Body of pancreas (tissue), 4 donors: Measurements from ENCODE around the gene ZFP2. TPM values are rescaled to one million over a fixed set of nuclear protein-coding genes. Genes with fewer than 3 reads are reported as not detected.
"Not testable (repeated sequence)": the region's sequence is repeated elsewhere in the genome, so short reads cannot be mapped to it uniquely, and the experiment has no call there.

Source experiments
- ATAC-seq: fragments of 150-250 bp; one replicate; pipeline ENCODE4 v1.9.1; 2016
- DNase-seq, 4 donors: peaks; one replicate each; pipeline ENCODE4 v3.0.0-alpha.2; 2019
- H3K27ac ChIP-seq, 4 donors: fragments of 200-600 bp; sonication (generic); 1 replicate in 3 of 4; 2 replicates in 1 of 4; pipeline versions ENCODE4 v1.5.1 to v1.6.1; 2016 to 2019; ENCODE audit warnings: mild to moderate bottlenecking in 1 of 4, mixed read lengths in 1 of 4, moderate library complexity in 1 of 4
- H3K27me3 ChIP-seq, 2 donors: fragments of 200-600 bp; sonication (generic); one replicate each; pipeline ENCODE4 v1.6.0; 2016; ENCODE audit warnings: mild to moderate bottlenecking in 1 of 2
- H3K36me3 ChIP-seq, 2 donors: fragments of 200-600 bp; sonication (generic); replicated peaks in 1 of 2; 2 replicates each; pipeline ENCODE4 v1.5.1; 2016; ENCODE audit warnings: low read depth in 2 of 2; ENCODE audit not compliant: insufficient read depth in 1 of 2
- H3K4me1 ChIP-seq: fragments of 200-600 bp; sonication (generic); one replicate; pipeline ENCODE4 v1.6.0; 2016
- H3K4me3 ChIP-seq, 2 donors: fragments of 200-600 bp; sonication (generic); 1 replicate in 1 of 2; 2 replicates in 1 of 2; pipeline ENCODE4 v1.5.1; 2016 to 2019
- H3K9me3 ChIP-seq, 3 donors: fragments of 200-600 bp; sonication (generic); 1 replicate in 2 of 3; 2 replicates in 1 of 3; pipeline ENCODE4 v1.5.1; 2016
- POLR2A ChIP-seq, 3 donors: fragments of 450-650 bp; IDR thresholded peaks; one replicate each; pipeline ENCODE4 v1.6.1; 2016; ENCODE audit warnings: antibody characterized with exemption in 3 of 3, mild to moderate bottlenecking in 2 of 3
- WGBS, 2 donors: methylation state at CpG; one replicate each; pipeline ENCODE4 v1.1.5; 2017; 5-methylcytosine and 5-hydroxymethylcytosine counted together
- intact Hi-C: fragments of 100-400 bp; cut with DNase I; formaldehyde crosslinking; loops from one replicate; pipeline ENCODE4 v1.15.1; 2023
- total RNA-seq, 2 donors: library from RNA; depleted of rRNA; stranded (reverse); fragments of >200 nt; gene quantifications; one replicate each; pipeline ENCODE4 v1.1.0, GENCODE V29; 2016
- TF ChIP-seq, protein P1 (sequence below), 7 experiments: fragments of 450-650 bp in 4 of 7; fragments of 200-600 bp in 3 of 7; sonication (generic) in 3 of 7; IDR thresholded peaks; one replicate each; pipeline ENCODE4 v1.5.1; 2016 to 2019; ENCODE audit warnings: antibody characterized with exemption in 7 of 7

The ZFP2 gene
- total RNA-seq, 2 donors from 2014 or later, result 1.8 to 2.6 TPM

DNA sequence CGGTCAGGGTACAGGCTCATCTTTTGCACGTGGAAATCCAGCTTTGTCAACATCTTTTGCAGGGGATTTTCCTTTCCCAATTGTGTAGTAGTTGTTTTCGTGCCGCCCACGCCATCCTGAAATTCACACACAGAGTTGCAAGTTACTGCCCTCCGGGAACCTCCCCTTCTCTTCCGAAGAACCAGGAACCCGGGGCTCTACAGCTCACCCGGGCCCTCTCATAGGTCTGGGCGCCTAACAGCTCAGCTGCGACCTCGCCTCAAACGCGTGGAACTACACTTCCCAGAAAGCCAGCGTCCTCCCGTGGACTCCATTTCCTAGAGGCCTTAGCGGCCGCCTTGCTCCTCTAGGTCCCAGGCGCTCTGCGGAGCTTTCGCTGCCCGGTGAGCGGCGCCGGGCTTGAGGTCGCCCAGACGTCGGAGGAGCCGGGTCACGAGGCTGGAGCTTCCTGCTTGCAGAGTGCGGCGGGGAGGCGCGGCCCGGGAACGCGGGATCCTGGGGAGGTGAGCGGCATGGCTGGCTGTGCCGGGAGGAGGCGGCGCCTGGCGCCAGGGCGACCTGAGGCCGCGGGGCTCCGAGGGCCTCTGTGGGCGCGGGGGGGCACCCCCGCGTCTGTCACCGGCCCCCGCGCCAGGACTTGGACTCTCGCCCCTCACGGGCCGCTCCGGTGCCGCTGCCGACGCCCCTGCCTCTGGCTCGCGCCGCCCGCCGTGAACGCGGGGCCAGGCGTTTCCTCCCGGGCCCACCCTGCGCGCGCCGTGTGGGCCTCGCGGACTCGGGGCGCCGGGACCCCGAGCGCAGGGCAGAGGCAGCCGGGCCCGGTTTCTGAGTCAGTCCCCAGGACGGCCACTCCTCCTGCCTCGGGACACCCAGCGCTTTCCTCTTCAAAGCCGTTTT, 35.8 kb upstream of the ZFP2 start, which contains the start of gene ZNF354B:
Gene ZNF354B, plus strand, starts transcription at position 329 of the 897 bp plus-strand sequence. CDS start 1,095 bp downstream, outside the sequence.
- 1 to 10% methylated on average over 16 to 66 of the region's 86 CpGs for WGBS, 2 donors
- H3K27me3 ChIP-seq, result no peaks in the 10 kb centered on the region
- no peaks in the 10 kb centered on the region for H3K9me3 ChIP-seq
- peak; percentile 59 to 79 (median 76) for TF ChIP-seq POLR2A (IDR thresholded peaks at IDR 0.05)
- TF ChIP-seq, protein P1, sequence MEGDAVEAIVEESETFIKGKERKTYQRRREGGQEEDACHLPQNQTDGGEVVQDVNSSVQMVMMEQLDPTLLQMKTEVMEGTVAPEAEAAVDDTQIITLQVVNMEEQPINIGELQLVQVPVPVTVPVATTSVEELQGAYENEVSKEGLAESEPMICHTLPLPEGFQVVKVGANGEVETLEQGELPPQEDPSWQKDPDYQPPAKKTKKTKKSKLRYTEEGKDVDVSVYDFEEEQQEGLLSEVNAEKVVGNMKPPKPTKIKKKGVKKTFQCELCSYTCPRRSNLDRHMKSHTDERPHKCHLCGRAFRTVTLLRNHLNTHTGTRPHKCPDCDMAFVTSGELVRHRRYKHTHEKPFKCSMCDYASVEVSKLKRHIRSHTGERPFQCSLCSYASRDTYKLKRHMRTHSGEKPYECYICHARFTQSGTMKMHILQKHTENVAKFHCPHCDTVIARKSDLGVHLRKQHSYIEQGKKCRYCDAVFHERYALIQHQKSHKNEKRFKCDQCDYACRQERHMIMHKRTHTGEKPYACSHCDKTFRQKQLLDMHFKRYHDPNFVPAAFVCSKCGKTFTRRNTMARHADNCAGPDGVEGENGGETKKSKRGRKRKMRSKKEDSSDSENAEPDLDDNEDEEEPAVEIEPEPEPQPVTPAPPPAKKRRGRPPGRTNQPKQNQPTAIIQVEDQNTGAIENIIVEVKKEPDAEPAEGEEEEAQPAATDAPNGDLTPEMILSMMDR (IDR thresholded peaks at IDR 0.05), result peak in 2 of 7 experiments; percentile 23 to 32
- intact Hi-C loops, result loop anchor here (5.0 kb wide), 1 partner anchor 128 kb away; the partner anchor contains the start of gene ZNF354A
- peak within 1 kb of the TSS; percentile 80 to 95 for H3K4me3 ChIP-seq
- peak; percentile 89 to 95 (median 93) for DNase-seq
- H3K27ac ChIP-seq, result peak within 1 kb of the TSS; percentile 73 to 88 (median 84)
- peaks cover 13% of the 10 kb centered on the region for H3K4me1 ChIP-seq
- no peaks in the 10 kb centered on the region for H3K36me3 ChIP-seq
- ATAC-seq, result peak; percentile 98

DNA sequence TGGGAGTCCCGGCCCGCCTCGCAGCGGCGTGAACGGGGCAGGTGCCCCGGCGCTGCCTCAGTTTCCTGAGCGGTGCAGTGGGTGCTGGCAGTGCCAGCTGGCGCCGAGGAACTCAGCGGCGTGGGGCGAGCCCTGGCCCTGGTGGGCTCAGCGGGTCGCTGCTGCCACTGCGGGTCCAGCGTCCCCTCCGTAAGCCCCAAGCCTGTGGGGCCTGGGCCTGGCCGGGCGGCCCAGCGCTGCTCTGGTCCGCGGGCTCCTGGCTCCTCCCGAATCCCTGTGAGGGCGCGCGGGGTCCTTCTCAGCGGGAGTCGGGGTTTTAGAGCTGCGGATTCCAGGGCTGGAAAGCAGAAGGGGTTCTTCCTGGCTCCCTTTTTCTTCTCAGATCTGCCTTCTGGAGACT, 35.1 kb upstream of the ZFP2 start:
- H3K36me3 ChIP-seq, H3K9me3 ChIP-seq, DNase-seq, intact Hi-C loops, ATAC-seq, H3K27me3 ChIP-seq: not testable (repeated sequence)
- peaks cover 13% of the 10 kb centered on the region for H3K4me1 ChIP-seq
- H3K27ac ChIP-seq, result peak overlapping the region in 3 of 4 donors; percentile 83 to 88 (median 84)
- H3K4me3 ChIP-seq, result peak overlapping the region; percentile 80 to 95
- no CpG with 5 or more reads among the region's 31 CpGs for WGBS, 2 donors

DNA sequence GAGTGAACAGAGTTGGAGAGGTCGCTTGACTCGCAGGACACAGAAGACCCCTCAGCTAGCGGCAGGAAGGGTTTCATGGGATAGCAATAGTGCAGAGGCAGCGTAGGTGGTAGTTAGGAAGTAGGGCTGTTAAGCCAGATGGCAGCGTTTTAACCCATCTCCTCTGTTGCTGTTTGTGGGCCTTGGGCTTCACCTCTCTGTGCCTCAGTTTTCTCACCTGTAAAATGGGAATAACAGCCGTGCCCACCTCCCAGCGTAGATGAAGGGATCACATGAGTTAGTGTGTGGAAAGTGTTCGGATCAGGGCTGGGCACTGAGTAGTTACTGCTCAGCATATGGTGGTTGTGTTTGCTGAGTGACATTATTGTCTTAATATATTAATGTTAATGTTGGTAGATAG, 34.1 kb upstream of the ZFP2 start:
- DNase-seq, result no peak
- no peak overlapping the region for H3K27ac ChIP-seq
- H3K36me3 ChIP-seq, result peaks cover 3 to 4% of the 10 kb centered on the region in 2 donors
- intact Hi-C loops, result no loop called here
- H3K4me3 ChIP-seq, result no peak overlapping the region
- H3K27me3 ChIP-seq, result no peaks in the 10 kb centered on the region
- ATAC-seq, result no peak
- TF ChIP-seq, protein P1 (IDR thresholded peaks at IDR 0.05), result no peak
- TF ChIP-seq POLR2A (IDR thresholded peaks at IDR 0.05), result no peak
- no peaks in the 10 kb centered on the region for H3K9me3 ChIP-seq
- peaks cover 13% of the 10 kb centered on the region for H3K4me1 ChIP-seq
- WGBS, 2 donors, result 92 to 93% methylated on average over 8 of the region's 8 CpGs

DNA sequence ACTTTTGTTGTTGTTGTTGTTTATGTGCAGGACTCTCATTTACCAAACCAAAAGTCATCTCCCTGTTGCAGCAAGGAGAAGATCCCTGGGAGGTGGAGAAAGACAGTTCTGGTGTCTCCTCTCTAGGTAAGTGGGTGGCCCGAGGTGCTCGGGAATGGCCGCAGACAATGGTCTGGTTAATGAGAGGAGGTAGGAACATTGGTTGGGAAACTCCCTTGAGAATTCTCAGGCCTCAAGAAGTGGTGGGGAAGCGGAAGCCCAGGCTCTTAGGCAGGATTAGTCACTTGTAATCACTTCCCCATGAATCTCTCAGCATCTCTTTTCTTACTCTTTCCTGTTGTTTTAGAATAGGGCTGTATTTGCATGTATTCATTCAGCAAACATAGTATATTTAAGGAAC, 28.8 kb upstream of the ZFP2 start:
- ATAC-seq, result no peak
- H3K36me3 ChIP-seq, result peaks cover 13 to 15% of the 10 kb centered on the region in 2 donors

DNA sequence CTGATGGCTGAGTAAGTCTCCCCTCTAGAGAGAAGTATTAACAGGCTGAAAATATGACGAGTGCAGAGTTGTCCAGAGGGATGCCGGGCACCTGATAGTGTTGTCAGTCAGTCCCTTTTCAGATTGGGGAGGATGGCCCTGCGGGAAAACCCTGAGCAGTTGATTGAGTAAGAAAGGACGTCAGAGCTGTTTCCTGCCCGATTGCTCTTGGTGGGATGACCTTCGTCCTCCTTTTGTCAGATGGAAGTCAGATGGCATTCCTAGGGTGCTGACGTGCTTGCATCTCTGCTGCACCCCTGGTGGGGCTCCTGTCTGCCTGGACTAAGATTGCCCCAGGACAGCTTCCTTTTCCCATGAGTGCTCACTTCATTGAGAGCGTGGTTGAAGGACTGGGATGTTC, 26.1 kb upstream of the ZFP2 start:
- Histone ChIP-seq H3K9me3 (peaks cover 0 to 16% (median 0%) of the 10 kb centered on the region in 3 donors), H3K36me3 (peaks cover 21 to 30% of the 10 kb centered on the region in 2 donors), H3K4me1 (no peaks in the 10 kb centered on the region), H3K4me3 (no peak overlapping the region), H3K27me3 (no peaks in the 10 kb centered on the region), H3K27ac (no peak overlapping the region)
- DNase-seq (no peak), ATAC-seq (no peak)
- 71 to 85% methylated on average over 8 of the region's 8 CpGs for WGBS, 2 donors
- TF ChIP-seq, protein P1 (IDR thresholded peaks at IDR 0.05), result no peak
- no peak for TF ChIP-seq POLR2A (IDR thresholded peaks at IDR 0.05)
- intact Hi-C loops, result no loop called here

More for the DNA sequence above, 28.8 kb upstream of the ZFP2 start:
- H3K4me3 ChIP-seq, result no peak overlapping the region
- no peaks in the 10 kb centered on the region for H3K27me3 ChIP-seq
- intact Hi-C loops, result no loop called here
- TF ChIP-seq POLR2A (IDR thresholded peaks at IDR 0.05), result no peak
- TF ChIP-seq, protein P1 (IDR thresholded peaks at IDR 0.05), result no peak
- no peak for DNase-seq
- H3K4me1 ChIP-seq, result peaks cover 5% of the 10 kb centered on the region
- H3K9me3 ChIP-seq, result no peaks in the 10 kb centered on the region
- 71 to 73% methylated on average over 4 of the region's 4 CpGs for WGBS, 2 donors
- H3K27ac ChIP-seq, result no peak overlapping the region
